Neural cell (in vitro differentiated cells): ENCODE measurements around the gene HUNK.

ENCODE experiments used
- CTCF ChIP-seq: fragments of 450-650 bp; IDR thresholded peaks from 2 replicates; pipeline ENCODE4 v1.5.1; 2014; ENCODE audit warnings: antibody characterized with exemption, mild to moderate bottlenecking, moderate library complexity; ENCODE audit not compliant: poor library complexity, severe bottlenecking
- TAF1 ChIP-seq: IDR thresholded peaks from 2 replicates; pipeline ENCODE4 v1.6.1; 2012; ENCODE audit warnings: low read depth

DNA sequence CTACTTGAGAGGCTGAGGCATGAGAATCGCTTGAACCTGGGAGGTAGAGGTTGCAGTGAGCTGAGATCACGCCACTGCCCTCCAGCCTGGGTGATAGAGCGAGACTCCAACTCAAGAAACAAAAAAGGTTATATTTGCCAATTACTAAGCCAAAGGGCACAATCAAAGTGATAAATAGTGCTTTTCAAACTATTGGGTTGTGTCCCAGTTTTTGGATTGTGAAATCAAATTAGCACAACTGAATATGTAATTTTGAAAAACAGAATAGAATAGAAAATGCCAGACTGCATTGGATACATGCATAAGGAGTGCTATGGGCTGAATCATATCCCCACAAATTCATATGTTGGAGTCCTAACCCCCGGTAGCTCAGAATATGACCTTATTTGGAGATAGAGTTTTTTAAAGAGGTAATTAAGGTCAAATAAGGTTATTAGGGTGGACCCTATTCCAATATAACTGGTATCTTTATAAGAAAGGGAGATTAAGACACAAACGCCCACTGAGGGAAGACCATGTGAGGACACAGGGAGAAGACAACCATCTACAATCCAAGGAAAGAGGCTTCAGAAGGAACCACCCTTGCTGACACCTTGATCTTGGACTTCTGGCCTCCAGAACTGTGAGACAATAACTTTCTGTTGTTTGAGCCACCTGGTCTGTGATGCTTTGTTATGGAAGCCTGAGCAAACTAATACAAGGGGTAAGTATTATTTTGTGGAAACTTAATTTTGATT lies 42.9 kb upstream of the HUNK start:
- TF ChIP-seq CTCF (no peak), TAF1 (no peak)
